H9 (cell line): ENCODE measurements around the gene MGLL. TPM values are rescaled to one million over a fixed set of nuclear protein-coding genes. Genes with fewer than 3 reads are reported as not detected.

Experiments
- DNase-seq: peaks from one replicate; pipeline ENCODE4 v3.0.0-alpha.2; 2017
- H2AFZ ChIP-seq: one replicate; pipeline ENCODE4 v1.6.1; 2013; ENCODE audit warnings: mild to moderate bottlenecking, low read length, control low read depth, moderate library complexity
- H2AK5ac ChIP-seq: 2 replicates; pipeline ENCODE4 v1.6.1; 2013; ENCODE audit warnings: low read length, control low read depth, mixed read lengths; ENCODE audit not compliant: insufficient read length
- H2BK120ac ChIP-seq: one replicate; pipeline ENCODE4 v1.6.1; 2013; ENCODE audit warnings: low read depth, mild to moderate bottlenecking, low read length, control low read depth, inconsistent platforms; ENCODE audit not compliant: poor library complexity, severe bottlenecking
- H2BK12ac ChIP-seq: 2 replicates; pipeline ENCODE4 v1.6.1; 2013; ENCODE audit warnings: low read length, control low read depth, mixed read lengths, low read depth; ENCODE audit not compliant: insufficient read length
- H2BK15ac ChIP-seq: 2 replicates; pipeline ENCODE4 v1.6.1; 2013; ENCODE audit warnings: low read depth, low read length, control low read depth
- H2BK20ac ChIP-seq: one replicate; pipeline ENCODE4 v1.6.1; 2013; ENCODE audit warnings: low read depth, mild to moderate bottlenecking, low read length, control low read depth, inconsistent platforms; ENCODE audit not compliant: poor library complexity, severe bottlenecking
- H2BK5ac ChIP-seq: 2 replicates; pipeline ENCODE4 v1.6.1; 2013; ENCODE audit warnings: low read length, control low read depth, mixed read lengths; ENCODE audit not compliant: insufficient read length
- H3K14ac ChIP-seq: 2 replicates; pipeline ENCODE4 v1.6.1; 2013; ENCODE audit warnings: low read length, control low read depth; ENCODE audit not compliant: insufficient read depth
- H3K18ac ChIP-seq: 2 replicates; pipeline ENCODE4 v1.6.1; 2013; ENCODE audit warnings: low read depth, mild to moderate bottlenecking, mixed read lengths, low read length, control low read depth; ENCODE audit not compliant: insufficient read length
- H3K23ac ChIP-seq: 2 replicates; pipeline ENCODE4 v1.6.1; 2013; ENCODE audit warnings: low read length, control low read depth, mixed read lengths, low read depth; ENCODE audit not compliant: insufficient read length
- H3K23me2 ChIP-seq: 2 replicates; pipeline ENCODE4 v1.6.1; 2013; ENCODE audit warnings: low read depth, mild to moderate bottlenecking, mixed read lengths, low read length, control low read depth; ENCODE audit not compliant: insufficient read length, poor library complexity, severe bottlenecking
- H3K27ac ChIP-seq: 2 replicates; pipeline ENCODE4 v1.5.1; 2013; ENCODE audit warnings: low read length, control low read depth, mixed read lengths, low read depth; ENCODE audit not compliant: insufficient read length
- H3K27me3 ChIP-seq: 2 replicates; pipeline ENCODE4 v1.6.1; 2013; ENCODE audit warnings: low read length, control low read depth, inconsistent platforms; ENCODE audit not compliant: insufficient read depth
- H3K4ac ChIP-seq: 2 replicates; pipeline ENCODE4 v1.6.1; 2013; ENCODE audit warnings: low read depth, mild to moderate bottlenecking, control low read depth, inconsistent platforms, low read length, moderate library complexity
- H3K4me1 ChIP-seq: 2 replicates; pipeline ENCODE4 v1.6.1; 2013; ENCODE audit warnings: low read length, control low read depth, inconsistent platforms; ENCODE audit not compliant: insufficient read depth
- H3K4me2 ChIP-seq: 2 replicates; pipeline ENCODE4 v1.6.1; 2013; ENCODE audit warnings: low read length, control low read depth, mixed read lengths; ENCODE audit not compliant: insufficient read length, insufficient read depth
- H3K56ac ChIP-seq: 2 replicates; pipeline ENCODE4 v1.6.1; 2013; ENCODE audit warnings: low read depth, mild to moderate bottlenecking, mixed read lengths, low read length, control low read depth; ENCODE audit not compliant: insufficient read length
- H3K79me1 ChIP-seq: 2 replicates; pipeline ENCODE4 v1.6.1; 2013; ENCODE audit warnings: low read depth, mild to moderate bottlenecking, moderate library complexity, low read length, control low read depth, inconsistent platforms; ENCODE audit not compliant: insufficient read depth, poor library complexity, severe bottlenecking
- H3K79me2 ChIP-seq: 2 replicates; pipeline ENCODE4 v1.6.1; 2013; ENCODE audit warnings: low read length, control low read depth, inconsistent platforms; ENCODE audit not compliant: insufficient read depth
- H3K9ac ChIP-seq: 2 replicates; pipeline ENCODE4 v1.6.1; 2013; ENCODE audit warnings: low read length, control low read depth, mixed read lengths; ENCODE audit not compliant: insufficient read length; ENCODE audit errors: extremely low read depth
- H3K9me3 ChIP-seq: one replicate; pipeline ENCODE4 v1.6.1; 2013; ENCODE audit warnings: low read depth, low read length, inconsistent platforms; ENCODE audit not compliant: control insufficient read depth
- H3T11ph ChIP-seq: one replicate; pipeline ENCODE4 v1.6.1; 2013; ENCODE audit warnings: mild to moderate bottlenecking, low read length, control low read depth, inconsistent platforms
- H4K20me1 ChIP-seq: one replicate; pipeline ENCODE4 v1.6.1; 2013; ENCODE audit not compliant: control insufficient read depth, insufficient read length, insufficient read depth
- H4K5ac ChIP-seq: 2 replicates; pipeline ENCODE4 v1.6.1; 2013; ENCODE audit warnings: low read depth, mild to moderate bottlenecking, mixed read lengths, low read length, control low read depth; ENCODE audit not compliant: insufficient read length
- H4K8ac ChIP-seq: replicated peaks from 2 replicates; pipeline ENCODE4 v1.6.1; 2013; ENCODE audit warnings: low read length, control low read depth, mixed read lengths, low read depth; ENCODE audit not compliant: insufficient read length
- H4K91ac ChIP-seq: 2 replicates; pipeline ENCODE4 v1.6.1; 2013; ENCODE audit warnings: low read depth, mild to moderate bottlenecking, moderate library complexity, mixed read lengths, low read length, control low read depth; ENCODE audit not compliant: insufficient read length
- H3K27ac Mint-ChIP-seq, 3 experiments: 2 replicates in 2 of 3; 3 replicates in 1 of 3; pipeline ENCODE4 v1.8.0; 2020 to 2021; ENCODE audit warnings: mixed read lengths in 3 of 3, mild to moderate bottlenecking in 1 of 3, moderate library complexity in 1 of 3
- H3K27me3 Mint-ChIP-seq: 2 replicates; pipeline ENCODE4 v1.8.0; 2021; ENCODE audit warnings: low read depth, mild to moderate bottlenecking, moderate library complexity, mixed read lengths
- H3K36me3 Mint-ChIP-seq, 3 experiments: 2 replicates in 2 of 3; 3 replicates in 1 of 3; pipeline ENCODE4 v1.8.0; 2020 to 2021; ENCODE audit warnings: low read depth in 3 of 3, mixed read lengths in 3 of 3; ENCODE audit not compliant: insufficient read depth in 1 of 3
- H3K4me1 Mint-ChIP-seq, 2 experiments: 2 replicates each; pipeline ENCODE4 v1.8.0; 2020; ENCODE audit warnings: mixed read lengths in 2 of 2
- H3K4me3 Mint-ChIP-seq, 2 experiments: 2 replicates in 1 of 2; 3 replicates in 1 of 2; pipeline ENCODE4 v1.8.0; 2020 to 2021; ENCODE audit warnings: mild to moderate bottlenecking in 2 of 2, mixed read lengths in 2 of 2, moderate library complexity in 1 of 2
- H3K9me3 Mint-ChIP-seq, 2 experiments: 2 replicates in 1 of 2; 3 replicates in 1 of 2; pipeline ENCODE4 v1.8.0; 2020; ENCODE audit warnings: mild to moderate bottlenecking in 2 of 2, mixed read lengths in 2 of 2, moderate library complexity in 1 of 2
- WGBS: extraction: QIAGEN DNeasy Blood & Tissue Kit; methylation state at CpG from one replicate; pipeline ENCODE4 v1.1.7; 2013; ENCODE audit warnings: missing lambda C conversion rate, low lambda C conversion rate, mixed read lengths; ENCODE audit not compliant: insufficient read length; ENCODE audit errors: extremely low coverage; 5-methylcytosine and 5-hydroxymethylcytosine counted together
- total RNA-seq: library from RNA; stranded (reverse); gene quantifications from 2 replicates; pipeline ENCODE4 v1.2.1, GENCODE V29; 2021
- TF ChIP-seq, protein P1 (sequence below): fragments of 200-600 bp; sonication (generic); conservative IDR thresholded peaks from 3 replicates; pipeline ENCODE4 v1.8.0; 2021; ENCODE audit warnings: antibody characterized with exemption, mild to moderate bottlenecking

MGLL gene
- total RNA-seq, 1 experiment from 2014 or later = 0.11 TPM

DNA sequence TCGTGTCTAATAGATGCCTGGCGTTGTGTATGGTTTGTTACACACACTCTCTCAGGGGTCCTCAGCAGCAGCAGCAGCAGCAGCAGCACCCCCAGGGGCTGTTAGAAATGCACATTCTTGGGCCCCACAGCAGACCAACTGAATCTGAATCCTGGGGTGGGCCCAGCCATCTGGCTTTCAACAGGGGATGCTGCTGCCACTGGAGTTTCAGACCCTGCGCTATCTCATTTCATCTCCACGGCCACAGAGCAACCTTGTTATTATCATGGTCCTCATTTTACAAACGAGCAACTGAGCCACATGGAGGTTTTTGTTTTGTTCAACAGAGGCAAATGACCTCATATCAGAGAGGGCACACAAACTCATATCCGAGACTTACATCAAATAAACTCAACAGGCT, 47.7 kb downstream of the MGLL start:
- Histone ChIP-seq H3K9ac (no peak overlapping the region), H2BK5ac (no peak overlapping the region), H3K4me1 (no peaks in the 10 kb centered on the region), H4K20me1 (no peaks in the 10 kb centered on the region), H3K23me2 (no peaks in the 10 kb centered on the region), H3K79me2 (no peaks in the 10 kb centered on the region), H3T11ph (no peak overlapping the region), H3K79me1 (no peaks in the 10 kb centered on the region), H3K4ac (no peak overlapping the region), H4K8ac (no peak overlapping the region), H3K18ac (no peak overlapping the region), H2BK12ac (no peak overlapping the region), H3K14ac (no peak overlapping the region), H2BK120ac (no peak overlapping the region), H3K27ac (no peak overlapping the region), H3K56ac (no peak overlapping the region), H2BK20ac (no peak overlapping the region), H3K4me2 (no peak overlapping the region), H2AK5ac (no peak overlapping the region), H2AFZ (no peak overlapping the region), H3K9me3 (no peaks in the 10 kb centered on the region), H3K23ac (no peak overlapping the region), H3K27me3 (no peaks in the 10 kb centered on the region), H4K91ac (no peak overlapping the region), H2BK15ac (no peak overlapping the region), H4K5ac (no peak overlapping the region)
- no CpG with 5 or more reads among the region's 6 CpGs for WGBS
- Mint-ChIP-seq H3K27ac (no peak overlapping the region; a peak in 1 of 7 replicates), H3K27me3 (peaks cover 1% of the 10 kb centered on the region), H3K9me3 (peaks cover 0 to 11% of the 10 kb centered on the region in 2 experiments; a peak in 4 of 5 replicates), H3K36me3 (peaks cover 0 to 4% (median 3%) of the 10 kb centered on the region in 3 experiments; a peak in 2 of 7 replicates), H3K4me1 (peaks cover 3 to 13% of the 10 kb centered on the region in 2 experiments; a peak in 3 of 4 replicates), H3K4me3 (no peak overlapping the region)
- DNase-seq = no peak
- TF ChIP-seq, protein P1, sequence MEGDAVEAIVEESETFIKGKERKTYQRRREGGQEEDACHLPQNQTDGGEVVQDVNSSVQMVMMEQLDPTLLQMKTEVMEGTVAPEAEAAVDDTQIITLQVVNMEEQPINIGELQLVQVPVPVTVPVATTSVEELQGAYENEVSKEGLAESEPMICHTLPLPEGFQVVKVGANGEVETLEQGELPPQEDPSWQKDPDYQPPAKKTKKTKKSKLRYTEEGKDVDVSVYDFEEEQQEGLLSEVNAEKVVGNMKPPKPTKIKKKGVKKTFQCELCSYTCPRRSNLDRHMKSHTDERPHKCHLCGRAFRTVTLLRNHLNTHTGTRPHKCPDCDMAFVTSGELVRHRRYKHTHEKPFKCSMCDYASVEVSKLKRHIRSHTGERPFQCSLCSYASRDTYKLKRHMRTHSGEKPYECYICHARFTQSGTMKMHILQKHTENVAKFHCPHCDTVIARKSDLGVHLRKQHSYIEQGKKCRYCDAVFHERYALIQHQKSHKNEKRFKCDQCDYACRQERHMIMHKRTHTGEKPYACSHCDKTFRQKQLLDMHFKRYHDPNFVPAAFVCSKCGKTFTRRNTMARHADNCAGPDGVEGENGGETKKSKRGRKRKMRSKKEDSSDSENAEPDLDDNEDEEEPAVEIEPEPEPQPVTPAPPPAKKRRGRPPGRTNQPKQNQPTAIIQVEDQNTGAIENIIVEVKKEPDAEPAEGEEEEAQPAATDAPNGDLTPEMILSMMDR = no peak
